Epithelial cell of proximal tubule (primary cell): Measurements from ENCODE around the gene STK33. TPM values are rescaled to one million over a fixed set of nuclear protein-coding genes. Genes with fewer than 3 reads are reported as not detected.

Experiments
- DNase-seq: peaks from one replicate; pipeline ENCODE4 v3.0.0-alpha.2; 2011; ENCODE audit warnings: low read depth
- H3K4me3 ChIP-seq: 2 replicates; pipeline ENCODE4 v1.5.1; 2011; ENCODE audit warnings: low read depth, mild to moderate bottlenecking, low read length
- total RNA-seq: library from RNA; depleted of rRNA; stranded (reverse); fragments of >200 nt; gene quantifications from 2 replicates; pipeline ENCODE4 v1.2.3, GENCODE V29; 2015
- TF ChIP-seq, protein P1 (sequence below): conservative IDR thresholded peaks from 2 replicates; pipeline ENCODE4 v1.5.1; 2012; ENCODE audit warnings: low read depth, mild to moderate bottlenecking, low read length

Gene STK33
- total RNA-seq, 1 donor from 2014 or later, result 14.4 TPM

DNA sequence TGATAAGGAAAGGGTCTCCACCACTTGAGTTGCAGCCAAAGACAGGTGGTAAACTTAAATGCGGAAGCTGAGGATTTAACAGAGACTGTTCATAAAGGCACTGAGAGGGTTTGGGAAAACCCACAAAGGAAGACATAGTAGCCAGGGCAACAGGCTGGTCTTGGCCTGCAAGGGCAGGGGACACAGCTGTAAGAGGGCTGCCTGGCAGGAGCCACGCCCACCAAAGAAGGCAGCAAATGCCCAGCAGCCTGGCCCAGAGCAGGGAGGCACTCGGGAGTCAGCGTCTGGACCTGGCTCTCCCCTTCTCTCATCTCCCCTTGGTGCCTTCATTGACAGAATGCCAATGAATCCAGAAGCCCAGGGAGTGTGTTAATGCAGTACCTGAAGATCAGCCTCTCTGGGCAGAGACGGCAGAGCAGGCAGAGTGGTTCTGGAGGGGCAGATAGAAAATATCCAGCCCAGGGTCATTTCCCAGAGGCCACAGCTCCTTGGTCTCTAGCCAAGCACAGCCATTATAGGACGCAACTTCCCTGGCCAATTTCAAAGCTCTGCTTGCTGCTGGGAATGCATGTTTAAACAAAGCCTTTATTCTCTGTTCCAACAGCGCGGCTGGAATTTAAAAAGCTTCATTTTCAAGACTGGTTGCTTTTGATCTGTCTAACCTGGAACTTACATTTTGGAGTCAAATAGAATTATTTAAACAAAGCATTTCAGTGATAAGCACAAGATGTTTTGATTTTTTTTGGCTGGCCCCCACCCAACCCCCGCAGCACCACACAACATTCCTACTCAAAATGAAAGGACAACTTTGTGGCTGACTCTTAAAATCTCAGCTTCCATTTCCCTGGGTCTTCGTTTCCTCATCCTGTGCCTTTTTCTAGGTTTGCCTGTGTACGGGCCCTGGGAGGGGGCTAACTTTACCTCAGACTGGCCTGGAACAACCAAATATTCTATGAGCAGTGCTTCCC, 204.7 kb downstream of the STK33 start:
- TF ChIP-seq, protein P1, sequence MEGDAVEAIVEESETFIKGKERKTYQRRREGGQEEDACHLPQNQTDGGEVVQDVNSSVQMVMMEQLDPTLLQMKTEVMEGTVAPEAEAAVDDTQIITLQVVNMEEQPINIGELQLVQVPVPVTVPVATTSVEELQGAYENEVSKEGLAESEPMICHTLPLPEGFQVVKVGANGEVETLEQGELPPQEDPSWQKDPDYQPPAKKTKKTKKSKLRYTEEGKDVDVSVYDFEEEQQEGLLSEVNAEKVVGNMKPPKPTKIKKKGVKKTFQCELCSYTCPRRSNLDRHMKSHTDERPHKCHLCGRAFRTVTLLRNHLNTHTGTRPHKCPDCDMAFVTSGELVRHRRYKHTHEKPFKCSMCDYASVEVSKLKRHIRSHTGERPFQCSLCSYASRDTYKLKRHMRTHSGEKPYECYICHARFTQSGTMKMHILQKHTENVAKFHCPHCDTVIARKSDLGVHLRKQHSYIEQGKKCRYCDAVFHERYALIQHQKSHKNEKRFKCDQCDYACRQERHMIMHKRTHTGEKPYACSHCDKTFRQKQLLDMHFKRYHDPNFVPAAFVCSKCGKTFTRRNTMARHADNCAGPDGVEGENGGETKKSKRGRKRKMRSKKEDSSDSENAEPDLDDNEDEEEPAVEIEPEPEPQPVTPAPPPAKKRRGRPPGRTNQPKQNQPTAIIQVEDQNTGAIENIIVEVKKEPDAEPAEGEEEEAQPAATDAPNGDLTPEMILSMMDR, result no peak
- no peak for DNase-seq
- H3K4me3 ChIP-seq, result no peak overlapping the region

DNA sequence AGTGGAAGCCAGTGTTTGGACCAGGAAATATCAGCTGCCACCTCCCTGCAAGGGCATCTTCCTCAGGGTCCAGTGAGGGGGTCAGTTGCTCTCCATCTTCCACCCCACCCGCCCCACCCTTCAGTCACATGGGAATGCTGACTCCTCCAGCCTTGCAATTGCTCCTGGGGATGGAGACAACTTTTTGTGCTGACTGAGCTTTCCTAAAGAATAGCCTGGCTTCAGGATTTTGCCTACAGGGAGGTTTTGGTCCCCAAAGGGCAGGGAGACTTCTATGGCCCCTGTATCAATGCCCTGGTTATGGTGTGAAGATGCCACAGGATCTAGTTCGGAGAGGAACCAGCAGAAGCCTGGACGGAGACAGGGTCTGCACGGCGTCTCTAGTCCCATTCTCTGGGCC, 206.3 kb downstream of the STK33 start:
- H3K4me3 ChIP-seq, result no peak overlapping the region
- TF ChIP-seq, protein P1, result no peak
- DNase-seq, result no peak

DNA sequence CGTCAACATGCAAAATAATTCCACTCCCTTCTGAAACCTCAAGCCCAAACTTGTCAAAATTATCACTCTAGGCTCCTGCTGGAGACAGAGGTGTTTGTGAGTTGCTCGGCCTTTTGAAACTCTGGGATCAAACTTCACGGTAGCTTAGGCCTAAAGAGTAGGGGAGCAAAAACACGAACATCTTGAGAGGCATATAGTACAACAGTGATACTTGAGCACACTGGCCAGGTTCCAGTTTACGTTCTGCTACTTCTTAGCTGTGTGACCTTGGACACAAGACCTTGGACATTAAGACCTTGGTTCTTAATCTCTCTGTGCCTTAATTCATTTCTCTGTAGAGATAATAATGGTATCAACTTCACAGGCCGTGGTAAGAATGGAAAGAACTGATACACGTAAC, 206.9 kb downstream of the STK33 start:
- DNase-seq, result no peak
- TF ChIP-seq, protein P1, result no peak
- H3K4me3 ChIP-seq, result no peak overlapping the region

DNA sequence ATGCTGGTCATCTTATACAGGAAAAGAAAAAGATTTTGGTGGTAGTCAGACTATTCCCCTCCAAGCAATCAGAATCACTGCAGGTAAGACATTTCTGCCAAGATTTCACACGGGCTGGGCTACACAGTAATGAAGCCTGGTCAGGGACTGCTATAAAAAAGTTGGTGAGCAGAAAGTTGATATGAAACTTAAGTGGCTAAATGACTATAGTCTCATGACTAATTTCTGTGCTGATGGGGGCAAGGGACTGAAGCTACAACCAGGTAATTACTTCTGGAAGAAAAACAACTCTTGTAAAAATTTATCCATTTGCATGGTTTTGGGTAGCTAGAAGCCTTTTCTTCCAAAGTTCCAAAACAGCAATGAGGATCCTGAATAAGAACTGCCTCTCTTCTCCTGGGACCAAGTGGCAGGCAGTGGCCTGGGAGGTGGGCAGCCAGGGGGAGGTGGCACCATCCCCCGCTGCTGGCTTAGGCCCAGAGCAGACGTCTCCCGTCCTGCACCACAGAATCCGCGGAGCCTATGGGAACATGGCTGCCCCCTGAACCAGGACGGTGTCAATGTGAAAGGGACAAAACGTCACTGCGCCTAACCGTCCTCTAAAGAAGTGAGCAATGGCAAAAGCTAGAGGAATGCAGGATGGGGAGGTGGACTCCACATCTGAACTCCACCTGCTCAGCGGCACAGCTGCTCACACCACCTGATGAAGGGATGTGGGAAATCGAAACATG, 207.7 kb downstream of the STK33 start:
- no peak for DNase-seq
- no peak overlapping the region for H3K4me3 ChIP-seq
- TF ChIP-seq, protein P1, result no peak

DNA sequence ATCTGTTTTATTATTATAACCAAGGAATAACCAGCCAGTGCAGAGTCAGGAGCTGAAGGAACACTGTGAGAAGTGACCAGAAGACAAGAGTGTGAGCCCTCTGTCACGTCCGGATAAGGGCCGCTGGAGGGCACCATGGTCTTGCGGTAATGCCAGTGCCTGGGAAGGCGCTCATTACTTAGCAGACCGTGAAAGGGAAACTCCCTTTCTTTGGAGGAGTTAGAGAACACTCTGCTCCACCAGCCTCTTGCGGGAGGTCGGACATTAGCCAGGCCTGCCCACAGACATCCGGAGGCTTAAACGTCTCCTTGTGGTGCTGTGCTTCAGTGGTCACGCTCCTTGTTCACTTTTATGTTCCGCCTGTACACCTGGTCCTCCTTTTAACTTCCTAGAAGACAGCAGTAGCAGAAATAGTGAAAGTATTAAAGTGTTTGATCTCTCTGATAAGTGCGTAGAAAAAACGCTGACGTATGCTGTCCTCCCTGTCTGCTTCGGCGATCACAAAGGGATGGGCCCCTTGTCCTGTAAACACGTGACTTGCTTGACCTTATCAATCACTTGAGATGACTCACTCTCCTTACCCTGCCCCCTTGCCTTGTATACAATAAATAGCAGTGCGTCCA, 209.7 kb downstream of the STK33 start:
- TF ChIP-seq, protein P1, result peak; percentile 66
- peak; percentile 88 for DNase-seq
- H3K4me3 ChIP-seq, result peak overlapping the region; percentile 37

DNA sequence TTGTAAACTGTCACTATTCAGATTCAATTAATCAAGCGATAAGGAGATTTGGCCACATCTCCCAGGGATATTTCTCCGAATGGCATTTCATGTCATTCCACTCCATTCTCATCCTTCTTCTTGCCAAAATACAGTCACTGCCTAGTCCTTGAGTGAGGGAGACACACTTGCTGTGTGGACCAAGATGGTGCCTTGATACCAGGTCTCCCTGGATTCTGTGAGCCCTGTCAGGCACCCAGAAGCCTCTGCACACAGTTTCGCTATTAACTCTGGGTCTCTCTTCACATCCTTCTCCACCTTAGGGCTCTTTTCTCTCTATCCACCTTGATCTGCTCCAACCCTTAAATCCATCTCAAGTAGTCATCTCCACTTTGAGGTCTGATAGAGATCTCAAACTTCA, 210.4 kb downstream of the STK33 start:
- TF ChIP-seq, protein P1, result no peak
- no peak for DNase-seq
- H3K4me3 ChIP-seq, result no peak overlapping the region
